Breast epithelium (tissue), 3 donors: ENCODE results near the gene ZNF862.

Experiments
- CTCF ChIP-seq, 3 donors: fragments of 450-650 bp; IDR thresholded peaks; one replicate each; pipeline ENCODE4 v1.5.1; 2016 to 2017; ENCODE audit warnings: antibody characterized with exemption in 3 of 3, mild to moderate bottlenecking in 3 of 3, moderate library complexity in 3 of 3
- POLR2A ChIP-seq: fragments of 450-650 bp; IDR thresholded peaks from one replicate; pipeline ENCODE4 v1.6.1; 2016; ENCODE audit warnings: antibody characterized with exemption, mild to moderate bottlenecking, moderate library complexity
- POLR2AphosphoS5 ChIP-seq, 3 donors: sonication (generic); formaldehyde crosslinking; IDR thresholded peaks; one replicate each; pipeline ENCODE4 v1.6.1; 2017; ENCODE audit warnings: antibody characterized with exemption in 3 of 3

- TF ChIP-seq POLR2A = no peak
- TF ChIP-seq CTCF (IDR thresholded peaks at IDR 0.05) = no peak
- TF ChIP-seq POLR2AphosphoS5 (IDR thresholded peaks at IDR 0.05) = no peak
Observed at GRCh38 chr7:149808311-149808710, 29.9 kb upstream of the ZNF862 start.
